Smooth muscle cell (in vitro differentiated cells): ENCODE data around the gene KCND3. TPM values are rescaled to one million over a fixed set of nuclear protein-coding genes. Genes with fewer than 3 reads are reported as not detected.

Experiments used
- DNase-seq: peaks from one replicate; lab custom pipeline; 2025; ENCODE audit not compliant: unreplicated experiment; lab: John Stamatoyannopoulos, UW
- H2AFZ ChIP-seq: fragments of 200-600 bp; sonication (generic); 2 replicates; pipeline ENCODE4 v1.6.0; 2016; ENCODE audit warnings: antibody characterized with exemption, low read depth, mild to moderate bottlenecking
- H3F3A ChIP-seq: fragments of 200-600 bp; sonication (generic); 2 replicates; pipeline ENCODE4 v1.6.0; 2017; ENCODE audit warnings: antibody characterized with exemption, low read depth
- H3K27ac ChIP-seq: fragments of 200-600 bp; sonication (generic); 2 replicates; pipeline ENCODE4 v1.5.1; 2016; ENCODE audit warnings: low read depth, mild to moderate bottlenecking
- H3K27me3 ChIP-seq: fragments of 200-600 bp; sonication (generic); 2 replicates; pipeline ENCODE4 v1.6.1; 2016; ENCODE audit warnings: low read depth, mild to moderate bottlenecking
- H3K36me3 ChIP-seq: fragments of 200-600 bp; sonication (generic); 2 replicates; pipeline ENCODE4 v1.5.1; 2016; ENCODE audit warnings: low read depth
- H3K4me1 ChIP-seq: fragments of 200-600 bp; sonication (generic); 2 replicates; pipeline ENCODE4 v1.5.1; 2016; ENCODE audit warnings: low read depth
- H3K4me2 ChIP-seq: fragments of 200-600 bp; sonication (generic); 2 replicates; pipeline ENCODE4 v1.6.0; 2016; ENCODE audit warnings: mild to moderate bottlenecking
- H3K4me3 ChIP-seq: fragments of 200-600 bp; sonication (generic); 2 replicates; pipeline ENCODE4 v1.5.1; 2016; ENCODE audit warnings: mild to moderate bottlenecking
- H3K79me2 ChIP-seq: fragments of 200-600 bp; sonication (generic); 2 replicates; pipeline ENCODE4 v1.6.0; 2016; ENCODE audit warnings: low read depth, mild to moderate bottlenecking
- H3K9ac ChIP-seq: fragments of 200-600 bp; sonication (generic); 2 replicates; pipeline ENCODE4 v1.6.0; 2016; ENCODE audit warnings: low read depth
- H3K9me3 ChIP-seq: fragments of 200-600 bp; sonication (generic); replicated peaks from 2 replicates; pipeline ENCODE4 v1.5.1; 2016; ENCODE audit warnings: low read depth
- H4K20me1 ChIP-seq: fragments of 200-600 bp; sonication (generic); 2 replicates; pipeline ENCODE4 v1.6.0; 2016; ENCODE audit warnings: low read depth
- CTCF ChIP-seq: fragments of 200-600 bp; sonication (generic); IDR thresholded peaks from 2 replicates; pipeline ENCODE4 v1.5.1; 2017; ENCODE audit warnings: borderline replicate concordance, mild to moderate bottlenecking, antibody characterized with exemption; ENCODE audit not compliant: insufficient read depth, poor library complexity, severe bottlenecking
- WGBS: methylation state at CpG from one replicate; pipeline ENCODE4 v1.1.7; 2016; ENCODE audit warnings: low lambda C conversion rate; 5-methylcytosine and 5-hydroxymethylcytosine counted together
- polyA plus RNA-seq: library from polyadenylated mRNA; unstranded; fragments of >200 nt; fragmentation: Nextera tagmentation; extraction: Ambion mirVana; gene quantifications from 2 replicates; pipeline ENCODE4 v1.2.1, GENCODE V29; 2016
- total RNA-seq: library from RNA; depleted of rRNA; stranded (reverse); fragments of >200 nt; gene quantifications from 2 replicates; pipeline ENCODE4 v1.2.3, GENCODE V29; 2014

KCND3 gene
- total and polyA plus RNA-seq, 2 experiments from 2014 or later = 0.97 to 2.2 TPM

DNA sequence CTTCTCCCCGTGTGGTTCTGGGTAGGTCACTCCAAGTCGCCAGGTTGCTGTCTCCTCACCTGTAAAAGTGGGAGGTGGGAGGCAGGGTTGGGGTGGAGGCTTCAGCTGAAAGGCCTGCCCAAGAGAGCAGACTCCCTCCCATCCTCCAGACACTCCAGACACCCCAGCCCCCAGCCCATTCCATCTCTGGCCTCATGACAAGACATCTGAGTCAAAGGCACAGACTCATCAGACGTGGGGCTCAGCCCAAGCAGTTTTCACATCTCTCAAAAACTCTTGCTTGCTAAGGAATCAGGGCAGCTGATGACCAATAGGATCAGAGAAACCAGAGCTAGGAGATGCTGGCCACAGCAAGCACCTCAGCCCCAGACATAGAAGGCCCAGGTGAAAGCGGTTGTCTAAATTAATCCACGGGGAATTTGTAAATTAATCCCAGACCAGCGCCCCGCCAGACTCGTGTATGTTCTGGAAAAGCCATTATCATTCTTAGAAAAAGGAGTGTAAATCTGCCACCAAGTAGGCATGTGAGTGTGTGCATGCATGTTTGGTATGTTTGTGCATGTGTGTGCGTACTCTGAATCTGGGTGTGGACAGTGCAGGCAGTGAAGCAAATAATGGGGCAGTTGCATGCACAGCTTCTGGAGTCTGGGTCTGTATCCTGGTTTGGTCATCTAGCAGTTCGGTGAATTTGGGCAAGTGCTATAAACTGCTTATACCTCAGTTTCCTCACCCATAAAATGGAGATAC lies 55.2 kb downstream of the KCND3 start:
- Histone ChIP-seq H3K4me3 (no peak overlapping the region), H2AFZ (no peak overlapping the region), H3K4me2 (no peak overlapping the region), H3K36me3 (no peaks in the 10 kb centered on the region), H3K9ac (no peak overlapping the region), H4K20me1 (no peaks in the 10 kb centered on the region), H3K9me3 (no peaks in the 10 kb centered on the region), H3K27me3 (no peaks in the 10 kb centered on the region), H3K27ac (no peak overlapping the region), H3K79me2 (no peaks in the 10 kb centered on the region), H3F3A (no peaks in the 10 kb centered on the region), H3K4me1 (no peaks in the 10 kb centered on the region)
- 86% methylated on average over 10 of the region's 10 CpGs for WGBS
- TF ChIP-seq CTCF = no peak
- no peak for DNase-seq

DNA sequence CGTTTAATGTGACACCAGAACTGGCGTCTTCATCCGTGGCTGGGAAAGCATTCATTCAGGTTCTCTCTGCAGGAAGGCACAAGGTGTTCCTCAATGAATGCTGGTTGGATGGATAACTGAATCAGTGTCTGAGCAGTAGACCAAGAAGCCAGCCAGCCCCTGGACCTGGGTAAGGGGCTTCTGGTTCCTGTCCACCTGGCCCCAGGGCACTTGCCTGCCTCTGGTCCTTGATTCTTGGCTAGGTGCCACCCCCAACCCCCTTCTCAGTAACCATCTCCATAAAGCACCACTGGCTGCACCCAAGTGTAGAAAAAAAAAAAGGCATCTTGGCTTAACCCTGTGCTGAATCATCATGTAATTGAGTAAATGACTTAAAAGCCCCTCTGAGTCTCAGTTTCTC lies 59.1 kb downstream of the KCND3 start:
- TF ChIP-seq CTCF = no peak
- Histone ChIP-seq H3K27ac (no peak overlapping the region), H3K27me3 (no peaks in the 10 kb centered on the region), H3K9ac (no peak overlapping the region), H2AFZ (no peak overlapping the region), H3K4me1 (no peaks in the 10 kb centered on the region), H3K4me3 (no peak overlapping the region), H3K36me3 (no peaks in the 10 kb centered on the region), H4K20me1 (no peaks in the 10 kb centered on the region), H3K4me2 (no peak overlapping the region), H3F3A (no peaks in the 10 kb centered on the region), H3K9me3 (no peaks in the 10 kb centered on the region), H3K79me2 (no peaks in the 10 kb centered on the region)
- 79% methylated on average over 3 of the region's 3 CpGs for WGBS
- DNase-seq = no peak

- WGBS = 84% methylated on average over 4 of the region's 4 CpGs
- no peak overlapping the region for H3K4me3 ChIP-seq
- no peak for TF ChIP-seq CTCF
- H3K4me1 ChIP-seq = no peaks in the 10 kb centered on the region
- no peak overlapping the region for H3K9ac ChIP-seq
- H3K36me3 ChIP-seq = no peaks in the 10 kb centered on the region
- no peaks in the 10 kb centered on the region for H3K79me2 ChIP-seq
- H3K9me3 ChIP-seq = no peaks in the 10 kb centered on the region
- DNase-seq = no peak
- H4K20me1 ChIP-seq = no peaks in the 10 kb centered on the region
- no peaks in the 10 kb centered on the region for H3F3A ChIP-seq
- no peaks in the 10 kb centered on the region for H3K27me3 ChIP-seq
- H3K27ac ChIP-seq = no peak overlapping the region
- H2AFZ ChIP-seq = no peak overlapping the region
- H3K4me2 ChIP-seq = no peak overlapping the region
Observed at GRCh38 chr1:111928531-111928930, 60.9 kb downstream of the KCND3 start.

DNA sequence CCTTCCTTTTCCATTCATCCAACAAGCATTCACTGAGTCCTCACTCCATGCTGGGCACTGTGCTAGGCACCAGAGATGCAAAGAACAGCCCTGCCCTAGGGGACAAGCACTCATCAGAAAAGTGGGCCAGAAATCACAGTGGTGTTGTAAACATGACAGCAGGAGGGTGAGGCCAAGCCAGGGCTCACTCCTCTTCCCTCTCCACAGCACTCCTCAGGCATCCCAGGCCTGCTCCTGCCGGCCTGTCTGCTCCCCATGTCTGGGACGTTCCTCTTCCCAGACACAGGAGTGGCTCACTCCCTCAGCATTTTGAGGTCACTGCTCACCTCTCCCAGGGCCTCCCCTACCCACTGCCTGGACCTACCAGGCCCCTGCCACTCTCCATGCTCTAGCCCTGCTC lies 61.8 kb downstream of the KCND3 start:
- H3K4me3 ChIP-seq = no peak overlapping the region
- TF ChIP-seq CTCF = no peak
- DNase-seq = no peak
- no peaks in the 10 kb centered on the region for H4K20me1 ChIP-seq
- H3K27ac ChIP-seq = no peak overlapping the region
- H2AFZ ChIP-seq = no peak overlapping the region
- no peak overlapping the region for H3K4me2 ChIP-seq
- H3K36me3 ChIP-seq = no peaks in the 10 kb centered on the region
- H3K27me3 ChIP-seq = no peaks in the 10 kb centered on the region
- 79% methylated on average over 2 of the region's 2 CpGs for WGBS
- no peaks in the 10 kb centered on the region for H3F3A ChIP-seq
- no peaks in the 10 kb centered on the region for H3K79me2 ChIP-seq
- no peaks in the 10 kb centered on the region for H3K4me1 ChIP-seq
- H3K9me3 ChIP-seq = no peaks in the 10 kb centered on the region
- no peak overlapping the region for H3K9ac ChIP-seq
